Common myeloid progenitor, CD34-positive (primary cell): Measurements from ENCODE around the gene FNDC1.

ENCODE experiments used
- CTCF ChIA-PET: fragments of 350-600 bp; sonication (Branson Sonifier 250); formaldehyde crosslinking; loops from one replicate; lab custom pipeline; 2021; ENCODE audit warnings: antibody characterized with exemption; lab: Charles Lee
- POLR2A ChIA-PET: fragments of 350-600 bp; sonication (Branson Sonifier 250); formaldehyde crosslinking; loops from one replicate; lab custom pipeline; 2021; ENCODE audit warnings: antibody characterized with exemption; lab: Charles Lee
- DNase-seq, 3 donors: peaks; one replicate each; pipeline versions ENCODE4 v3.0.0 to v3.0.0-alpha.2; 2013
- H3K27ac ChIP-seq, 2 experiments: 1 replicate in 1 of 2; 2 replicates in 1 of 2; pipeline ENCODE4 v1.7.0; 2013; ENCODE audit warnings: inconsistent platforms in 2 of 2, low read length in 2 of 2, mild to moderate bottlenecking in 2 of 2, low read depth in 1 of 2, moderate library complexity in 1 of 2; ENCODE audit not compliant: severe bottlenecking in 2 of 2, insufficient read depth in 1 of 2, poor library complexity in 1 of 2
- H3K27me3 ChIP-seq, 5 experiments: replicated peaks in 2 of 5; 1 replicate in 3 of 5; 2 replicates in 2 of 5; pipeline versions ENCODE4 v1.6.1 to v1.7.0; 2013; ENCODE audit warnings: low read length in 4 of 5, mild to moderate bottlenecking in 2 of 5, moderate library complexity in 2 of 5, inconsistent platforms in 1 of 5; ENCODE audit not compliant: insufficient read depth in 5 of 5, control insufficient read depth in 4 of 5
- H3K36me3 ChIP-seq, 4 experiments: 1 replicate in 2 of 4; 2 replicates in 2 of 4; pipeline versions ENCODE4 v1.6.1 to v1.7.0; 2013; ENCODE audit warnings: low read length in 3 of 4, control low read depth in 1 of 4, mild to moderate bottlenecking in 1 of 4; ENCODE audit not compliant: control insufficient read depth in 4 of 4, insufficient read depth in 4 of 4
- H3K4me1 ChIP-seq, 4 experiments: 1 replicate in 3 of 4; 2 replicates in 1 of 4; pipeline versions ENCODE4 v1.6.1 to v1.7.1; 2013; ENCODE audit warnings: low read length in 3 of 4, mild to moderate bottlenecking in 3 of 4, control low read depth in 1 of 4, inconsistent platforms in 1 of 4, moderate library complexity in 1 of 4; ENCODE audit not compliant: control insufficient read depth in 4 of 4, insufficient read depth in 4 of 4; ENCODE audit errors: control extremely low read depth in 1 of 4
- H3K4me3 ChIP-seq, 7 experiments: 1 replicate in 4 of 7; 2 replicates in 3 of 7; pipeline versions ENCODE4 v1.5.1 to v1.7.0; 2013; ENCODE audit warnings: mild to moderate bottlenecking in 7 of 7, low read length in 6 of 7, moderate library complexity in 6 of 7, inconsistent platforms in 2 of 7, low read depth in 2 of 7, control low read depth in 1 of 7; ENCODE audit not compliant: insufficient read depth in 4 of 7, control insufficient read depth in 1 of 7; ENCODE audit errors: extremely low read depth in 1 of 7
- H3K9me3 ChIP-seq, 5 experiments: 1 replicate in 4 of 5; 2 replicates in 1 of 5; pipeline versions ENCODE4 v1.6.1 to v1.7.1; 2013; ENCODE audit warnings: low read length in 4 of 5, mild to moderate bottlenecking in 2 of 5, inconsistent platforms in 1 of 5, low read depth in 1 of 5, moderate library complexity in 1 of 5; ENCODE audit not compliant: control insufficient read depth in 4 of 5, insufficient read depth in 2 of 5; ENCODE audit errors: control extremely low read depth in 1 of 5
- WGBS: methylation state at CpG from one replicate; pipeline ENCODE4 v1.1.5; 2013; ENCODE audit not compliant: insufficient coverage; 5-methylcytosine and 5-hydroxymethylcytosine counted together

The FNDC1 gene

DNA sequence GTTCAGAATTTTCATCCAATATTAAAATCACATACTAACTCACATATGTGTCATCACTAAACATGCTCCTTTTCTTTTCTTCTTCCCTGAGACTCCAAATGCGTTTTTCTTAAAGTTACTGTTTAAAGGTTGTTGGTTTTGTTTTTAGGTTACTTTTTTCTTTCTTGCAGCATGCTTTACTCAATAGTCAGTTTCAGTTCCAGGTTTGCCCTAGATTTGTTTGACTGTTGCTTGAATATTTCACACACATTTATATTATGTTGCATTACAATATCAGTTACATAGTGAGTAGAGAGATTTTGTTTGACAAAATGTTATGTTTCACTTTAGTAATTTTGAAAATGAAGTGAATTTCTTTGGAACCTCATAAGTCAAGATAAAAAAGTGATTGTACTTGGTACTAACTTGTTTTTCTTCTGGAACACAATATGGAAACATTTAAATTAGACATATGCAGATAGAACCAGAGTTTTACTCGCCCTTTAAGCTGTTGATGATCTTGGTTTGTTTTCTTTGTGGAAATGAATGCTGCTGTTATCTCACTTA, 27.3 kb downstream of the FNDC1 start:
- peaks cover 0 to 2% (median 0%) of the 10 kb centered on the region in 5 experiments for H3K27me3 ChIP-seq
- H3K4me3 ChIP-seq = no peak overlapping the region
- H3K4me1 ChIP-seq = peaks cover 0 to 7% (median 0%) of the 10 kb centered on the region in 4 experiments
- no peak overlapping the region for H3K27ac ChIP-seq
- CTCF ChIA-PET = no interaction called here
- POLR2A ChIA-PET = no interaction called here
- no peaks in the 10 kb centered on the region for H3K36me3 ChIP-seq
- no peaks in the 10 kb centered on the region for H3K9me3 ChIP-seq
- no CpG with 5 or more reads among the region's 2 CpGs for WGBS
- no peak for DNase-seq

DNA sequence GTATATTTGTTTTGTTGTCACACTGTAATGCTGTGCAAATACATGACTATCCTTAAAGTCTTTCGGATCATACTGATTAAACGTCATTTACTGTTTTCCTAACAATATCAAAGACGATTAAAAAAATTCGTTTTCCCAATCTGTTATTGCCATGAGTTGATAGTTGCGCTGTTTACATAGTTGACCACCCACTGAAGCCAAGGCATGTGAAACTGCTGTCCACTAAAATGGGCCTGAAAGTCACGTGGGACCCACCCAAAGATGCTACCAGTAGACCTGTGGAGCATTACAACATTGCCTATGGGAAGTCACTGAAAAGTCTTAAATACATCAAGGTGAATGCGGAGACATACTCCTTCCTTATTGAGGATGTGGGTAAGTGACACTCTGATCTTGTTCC, 28.1 kb downstream of the FNDC1 start:
- WGBS = 96% methylated on average over 5 of the region's 7 CpGs
- Histone ChIP-seq H3K4me3 (no peak overlapping the region), H3K27ac (no peak overlapping the region), H3K4me1 (peaks cover 0 to 7% (median 0%) of the 10 kb centered on the region in 4 experiments), H3K36me3 (no peaks in the 10 kb centered on the region), H3K9me3 (no peaks in the 10 kb centered on the region), H3K27me3 (peaks cover 0 to 2% (median 0%) of the 10 kb centered on the region in 5 experiments)
- ChIA-PET POLR2A (no interaction called here), CTCF (no interaction called here)
- DNase-seq = no peak

DNA sequence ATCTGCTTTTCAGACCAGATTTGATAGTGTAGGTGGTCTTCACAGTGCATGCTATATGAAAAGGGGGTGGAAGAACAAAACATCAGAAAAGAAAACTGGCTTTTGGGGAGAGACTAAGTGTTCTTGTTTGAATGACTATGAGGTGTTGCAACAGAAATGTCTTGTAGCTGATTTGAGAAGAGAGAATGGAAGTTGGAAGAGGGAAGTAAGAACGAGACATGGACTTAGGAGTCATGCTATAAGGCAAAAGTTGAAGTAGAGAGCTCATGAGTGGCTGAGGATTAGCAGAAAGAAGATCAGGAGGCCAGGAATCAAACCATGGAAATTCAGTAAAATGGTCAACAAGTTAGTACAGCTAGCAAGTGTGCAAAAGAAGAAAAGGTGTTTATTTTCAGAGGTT, 32.1 kb downstream of the FNDC1 start:
- no peaks in the 10 kb centered on the region for H3K36me3 ChIP-seq
- 95% methylated on average over 1 of the region's 1 CpG for WGBS
- CTCF ChIA-PET = interaction anchor here (0.9 kb wide), 1 partner anchor 16 kb away, joined by 3 read pairs; no protein-coding TSS in a partner anchor
- no peaks in the 10 kb centered on the region for H3K4me1 ChIP-seq
- no peak overlapping the region for H3K27ac ChIP-seq
- peaks cover 0 to 2% (median 0%) of the 10 kb centered on the region in 5 experiments for H3K27me3 ChIP-seq
- H3K4me3 ChIP-seq = no peak overlapping the region
- DNase-seq = no peak
- POLR2A ChIA-PET = no interaction called here
- H3K9me3 ChIP-seq = no peaks in the 10 kb centered on the region

DNA sequence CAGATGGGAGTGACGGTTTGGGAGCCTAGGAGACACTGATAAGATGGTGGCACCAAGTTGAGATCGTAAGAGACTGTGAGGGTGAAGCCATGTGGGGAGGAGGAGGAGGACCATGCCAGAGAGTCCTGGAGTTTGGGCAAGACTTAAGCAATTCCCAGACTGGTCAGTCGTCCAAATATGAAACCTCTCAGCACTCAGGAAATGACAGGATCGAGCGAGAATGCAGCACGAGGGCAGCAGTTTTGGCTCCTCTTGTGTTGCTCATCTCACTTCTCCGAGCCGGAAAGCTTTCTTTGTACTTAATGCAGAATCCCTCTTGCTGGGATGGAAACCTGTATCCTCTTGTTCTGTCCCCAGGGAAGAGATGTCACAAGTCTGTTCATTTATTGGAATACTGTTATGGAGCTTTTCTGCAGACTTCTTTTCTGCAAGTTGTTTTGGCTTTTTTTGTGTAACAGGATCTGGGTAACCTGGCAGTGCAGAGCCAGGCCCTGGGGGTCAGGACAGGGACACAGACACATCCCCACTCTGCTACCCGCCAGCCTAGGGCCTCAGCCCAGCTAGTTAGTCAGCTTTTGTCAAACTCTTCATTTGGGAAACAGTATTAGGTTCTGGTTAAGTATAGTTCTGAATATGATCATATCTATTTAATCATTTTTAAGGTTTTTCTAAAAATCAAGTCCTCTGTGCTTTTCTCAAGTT, 34.3 kb downstream of the FNDC1 start:
- no peaks in the 10 kb centered on the region for H3K9me3 ChIP-seq
- H3K27me3 ChIP-seq = peaks cover 0 to 2% (median 0%) of the 10 kb centered on the region in 5 experiments
- H3K4me3 ChIP-seq = no peak overlapping the region
- no peaks in the 10 kb centered on the region for H3K36me3 ChIP-seq
- 92% methylated on average over 6 of the region's 9 CpGs for WGBS
- ChIA-PET CTCF (interaction anchor here (0.7 to 1.8 kb wide), 3 partner anchors 9 to 14 kb away, joined by 3 to 4 read pairs (median 3); no protein-coding TSS in a partner anchor), POLR2A (no interaction called here)
- DNase-seq = no peak
- no peaks in the 10 kb centered on the region for H3K4me1 ChIP-seq
- no peak overlapping the region for H3K27ac ChIP-seq

DNA sequence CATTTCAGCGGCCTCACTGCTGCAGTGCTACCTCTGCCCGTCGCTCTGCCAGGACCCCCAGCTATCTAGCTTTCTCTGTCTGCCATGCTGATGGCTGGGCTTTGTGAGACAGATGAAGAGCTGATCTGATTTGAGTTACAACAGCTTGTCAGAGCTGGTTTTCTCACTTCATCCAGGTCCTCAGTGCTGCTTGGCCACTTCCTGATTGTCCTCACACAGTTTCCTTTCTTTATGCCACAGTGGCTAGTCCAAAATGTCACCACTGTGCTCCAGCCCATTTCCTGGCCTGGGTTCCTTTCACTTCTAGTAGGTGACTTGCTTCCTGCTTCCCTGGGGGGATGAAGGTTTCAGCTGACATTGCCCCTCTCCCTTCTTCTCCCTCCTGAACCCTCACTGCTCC, 35.4 kb downstream of the FNDC1 start:
- CTCF ChIA-PET = interaction anchor here (1.2 to 1.8 kb wide), 2 partner anchors 13 to 15 kb away, joined by 3 to 4 read pairs; no protein-coding TSS in a partner anchor
- H3K4me1 ChIP-seq = no peaks in the 10 kb centered on the region
- H3K36me3 ChIP-seq = no peaks in the 10 kb centered on the region
- no peaks in the 10 kb centered on the region for H3K9me3 ChIP-seq
- no peak overlapping the region for H3K27ac ChIP-seq
- POLR2A ChIA-PET = no interaction called here
- DNase-seq = no peak
- 100% methylated on average over 3 of the region's 3 CpGs for WGBS
- H3K27me3 ChIP-seq = no peaks in the 10 kb centered on the region
- no peak overlapping the region for H3K4me3 ChIP-seq

DNA sequence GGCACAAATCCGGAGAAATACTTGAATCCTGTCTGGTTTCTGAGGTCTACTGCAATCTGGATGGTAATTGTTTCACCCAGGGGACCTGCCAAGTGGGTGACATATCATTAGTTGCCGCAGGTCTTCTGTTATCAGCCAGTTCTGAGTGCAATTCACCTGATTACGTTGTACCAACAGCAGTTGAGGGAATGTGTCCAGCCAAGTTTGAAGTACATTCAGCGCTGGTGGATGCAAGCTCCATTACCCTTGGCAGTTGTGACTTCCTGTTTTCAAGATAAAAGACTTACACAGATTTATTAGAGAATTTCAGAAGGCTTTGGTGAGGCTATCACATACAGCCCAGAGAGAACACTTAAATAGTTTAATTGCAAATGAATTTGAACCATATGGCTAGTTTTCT, 42.8 kb downstream of the FNDC1 start:
- CTCF ChIA-PET = no interaction called here
- Histone ChIP-seq H3K27ac (no peak overlapping the region), H3K36me3 (no peaks in the 10 kb centered on the region), H3K4me1 (no peaks in the 10 kb centered on the region), H3K4me3 (no peak overlapping the region), H3K9me3 (no peaks in the 10 kb centered on the region), H3K27me3 (no peaks in the 10 kb centered on the region)
- DNase-seq = no peak
- WGBS = 78% methylated on average over 4 of the region's 4 CpGs
- POLR2A ChIA-PET = no interaction called here

DNA sequence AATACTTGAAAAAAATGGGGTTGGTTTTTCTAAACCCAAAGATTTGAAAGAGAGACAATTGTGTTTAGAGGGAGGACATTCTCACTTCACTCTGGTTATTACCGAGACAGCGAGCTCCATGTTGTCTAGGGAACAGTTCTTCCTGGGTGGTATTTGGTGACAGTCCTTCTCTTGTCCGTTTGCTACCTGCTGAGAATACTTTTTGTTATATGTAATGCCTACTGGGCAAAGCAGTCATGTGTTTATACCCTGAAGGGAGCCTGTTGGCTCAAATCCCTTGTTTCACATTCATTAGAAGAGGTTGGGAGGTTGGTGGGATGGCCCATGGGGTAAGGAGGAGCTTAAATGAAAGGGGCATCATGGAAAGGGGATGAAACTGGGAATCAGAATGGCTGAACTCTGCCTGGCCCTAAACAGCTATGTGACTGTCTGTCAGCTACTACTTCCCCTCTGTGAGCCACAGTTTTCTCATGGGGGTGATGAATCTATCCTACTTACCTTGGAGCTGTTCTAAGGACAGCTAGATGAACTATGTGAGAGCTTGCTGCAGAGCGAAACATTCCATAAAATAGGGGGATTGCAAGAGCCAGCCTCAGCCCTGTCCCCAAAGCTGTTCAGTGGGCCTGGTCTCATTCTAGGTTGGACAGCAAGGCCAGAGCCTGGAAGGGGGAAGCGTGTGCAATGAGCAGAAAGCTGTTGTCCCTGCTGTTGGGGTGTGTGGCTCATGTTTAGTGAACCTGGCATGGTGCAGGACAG, 43.5 kb downstream of the FNDC1 start:
- POLR2A ChIA-PET = no interaction called here
- CTCF ChIA-PET = no interaction called here
- no peaks in the 10 kb centered on the region for H3K36me3 ChIP-seq
- 100% methylated on average over 3 of the region's 5 CpGs for WGBS
- H3K4me1 ChIP-seq = no peaks in the 10 kb centered on the region
- no peak overlapping the region for H3K27ac ChIP-seq
- peaks cover 0 to 5% (median 0%) of the 10 kb centered on the region in 5 experiments for H3K27me3 ChIP-seq
- H3K4me3 ChIP-seq = no peak overlapping the region
- no peak for DNase-seq
- no peaks in the 10 kb centered on the region for H3K9me3 ChIP-seq
